Osteocyte (in vitro differentiated cells): ENCODE data around the gene ZBP1. TPM values are rescaled to one million over a fixed set of nuclear protein-coding genes. Genes with fewer than 3 reads are reported as not detected.

ENCODE experiments used
- DNase-seq: peaks from one replicate; pipeline ENCODE4 v3.0.0; 2021; ENCODE audit warnings: mixed read lengths; ENCODE audit not compliant: unreplicated experiment; ENCODE audit errors: extremely low spot score
- H3K27ac Mint-ChIP-seq: one replicate; pipeline ENCODE4 v1.8.0; 2021; ENCODE audit warnings: mild to moderate bottlenecking, mixed read lengths; ENCODE audit not compliant: unreplicated experiment
- H3K27me3 Mint-ChIP-seq: one replicate; pipeline ENCODE4 v1.8.0; 2021; ENCODE audit warnings: mixed read lengths; ENCODE audit not compliant: unreplicated experiment
- H3K36me3 Mint-ChIP-seq: one replicate; pipeline ENCODE4 v1.8.0; 2021; ENCODE audit warnings: mixed read lengths; ENCODE audit not compliant: unreplicated experiment
- H3K4me1 Mint-ChIP-seq: one replicate; pipeline ENCODE4 v1.8.0; 2021; ENCODE audit warnings: mixed read lengths; ENCODE audit not compliant: unreplicated experiment
- H3K4me3 Mint-ChIP-seq: one replicate; pipeline ENCODE4 v1.8.0; 2021; ENCODE audit warnings: mild to moderate bottlenecking, moderate library complexity, mixed read lengths; ENCODE audit not compliant: unreplicated experiment
- H3K9me3 Mint-ChIP-seq: one replicate; pipeline ENCODE4 v1.8.0; 2021; ENCODE audit warnings: mixed read lengths; ENCODE audit not compliant: unreplicated experiment
- total RNA-seq: library from RNA; stranded (reverse); gene quantifications from 2 replicates; pipeline ENCODE4 v1.2.1, GENCODE V29; 2021
- TF ChIP-seq, protein P1 (sequence below): fragments of 200-600 bp; sonication (generic); IDR thresholded peaks from 2 replicates; pipeline ENCODE4 v1.5.0; 2021; ENCODE audit warnings: antibody characterized with exemption, mild to moderate bottlenecking, moderate library complexity

The ZBP1 gene
- total RNA-seq, 1 donor from 2014 or later = not detected

- Mint-ChIP-seq H3K9me3 (no peaks in the 10 kb centered on the region), H3K4me3 (no peak overlapping the region), H3K27ac (no peak overlapping the region), H3K36me3 (no peaks in the 10 kb centered on the region), H3K27me3 (peaks cover 49% of the 10 kb centered on the region), H3K4me1 (no peaks in the 10 kb centered on the region)
- no peak for DNase-seq
- TF ChIP-seq, protein P1, sequence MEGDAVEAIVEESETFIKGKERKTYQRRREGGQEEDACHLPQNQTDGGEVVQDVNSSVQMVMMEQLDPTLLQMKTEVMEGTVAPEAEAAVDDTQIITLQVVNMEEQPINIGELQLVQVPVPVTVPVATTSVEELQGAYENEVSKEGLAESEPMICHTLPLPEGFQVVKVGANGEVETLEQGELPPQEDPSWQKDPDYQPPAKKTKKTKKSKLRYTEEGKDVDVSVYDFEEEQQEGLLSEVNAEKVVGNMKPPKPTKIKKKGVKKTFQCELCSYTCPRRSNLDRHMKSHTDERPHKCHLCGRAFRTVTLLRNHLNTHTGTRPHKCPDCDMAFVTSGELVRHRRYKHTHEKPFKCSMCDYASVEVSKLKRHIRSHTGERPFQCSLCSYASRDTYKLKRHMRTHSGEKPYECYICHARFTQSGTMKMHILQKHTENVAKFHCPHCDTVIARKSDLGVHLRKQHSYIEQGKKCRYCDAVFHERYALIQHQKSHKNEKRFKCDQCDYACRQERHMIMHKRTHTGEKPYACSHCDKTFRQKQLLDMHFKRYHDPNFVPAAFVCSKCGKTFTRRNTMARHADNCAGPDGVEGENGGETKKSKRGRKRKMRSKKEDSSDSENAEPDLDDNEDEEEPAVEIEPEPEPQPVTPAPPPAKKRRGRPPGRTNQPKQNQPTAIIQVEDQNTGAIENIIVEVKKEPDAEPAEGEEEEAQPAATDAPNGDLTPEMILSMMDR = no peak
Observed at GRCh38 chr20:57563522-57563921, 56.7 kb downstream of the ZBP1 start.

DNA sequence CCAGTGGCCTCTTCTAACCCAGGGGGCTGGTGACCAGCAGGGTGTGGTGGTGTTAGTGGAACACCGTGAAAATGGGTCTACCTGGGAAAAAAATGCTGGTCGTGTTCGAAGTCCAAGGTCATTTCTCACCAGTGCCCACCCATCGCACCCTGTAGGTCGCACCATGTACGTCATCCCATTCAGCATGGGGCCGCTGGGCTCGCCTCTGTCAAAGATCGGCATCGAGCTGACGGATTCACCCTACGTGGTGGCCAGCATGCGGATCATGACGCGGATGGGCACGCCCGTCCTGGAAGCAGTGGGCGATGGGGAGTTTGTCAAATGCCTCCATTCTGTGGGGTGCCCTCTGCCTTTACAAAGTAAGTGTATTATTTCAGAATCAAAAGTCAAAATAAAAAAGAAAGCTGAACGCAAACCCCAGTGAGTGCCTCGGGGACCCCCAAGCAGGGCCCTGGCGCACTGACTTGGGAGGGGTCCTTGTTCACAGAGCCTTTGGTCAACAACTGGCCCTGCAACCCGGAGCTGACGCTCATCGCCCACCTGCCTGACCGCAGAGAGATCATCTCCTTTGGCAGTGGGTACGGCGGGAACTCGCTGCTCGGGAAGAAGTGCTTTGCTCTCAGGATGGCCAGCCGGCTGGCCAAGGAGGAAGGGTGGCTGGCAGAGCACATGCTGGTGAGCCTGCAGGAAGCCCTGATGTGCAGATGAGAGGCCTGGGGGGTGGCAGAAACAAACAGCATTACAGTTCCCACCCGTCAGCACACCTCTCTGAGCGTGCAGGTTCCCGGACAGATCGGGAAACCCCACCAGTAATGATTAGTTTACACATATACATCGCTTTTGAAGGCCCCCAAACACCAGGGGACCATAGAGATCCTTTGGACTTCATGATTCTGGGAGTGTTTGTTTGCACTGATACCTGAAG lies 57.4 kb downstream of the ZBP1 start:
- no peak overlapping the region for H3K27ac Mint-ChIP-seq
- no peaks in the 10 kb centered on the region for H3K4me1 Mint-ChIP-seq
- H3K36me3 Mint-ChIP-seq = no peaks in the 10 kb centered on the region
- H3K9me3 Mint-ChIP-seq = no peaks in the 10 kb centered on the region
- DNase-seq = no peak
- TF ChIP-seq, protein P1 = no peak
- H3K4me3 Mint-ChIP-seq = no peak overlapping the region
- peaks cover 51% of the 10 kb centered on the region for H3K27me3 Mint-ChIP-seq

DNA sequence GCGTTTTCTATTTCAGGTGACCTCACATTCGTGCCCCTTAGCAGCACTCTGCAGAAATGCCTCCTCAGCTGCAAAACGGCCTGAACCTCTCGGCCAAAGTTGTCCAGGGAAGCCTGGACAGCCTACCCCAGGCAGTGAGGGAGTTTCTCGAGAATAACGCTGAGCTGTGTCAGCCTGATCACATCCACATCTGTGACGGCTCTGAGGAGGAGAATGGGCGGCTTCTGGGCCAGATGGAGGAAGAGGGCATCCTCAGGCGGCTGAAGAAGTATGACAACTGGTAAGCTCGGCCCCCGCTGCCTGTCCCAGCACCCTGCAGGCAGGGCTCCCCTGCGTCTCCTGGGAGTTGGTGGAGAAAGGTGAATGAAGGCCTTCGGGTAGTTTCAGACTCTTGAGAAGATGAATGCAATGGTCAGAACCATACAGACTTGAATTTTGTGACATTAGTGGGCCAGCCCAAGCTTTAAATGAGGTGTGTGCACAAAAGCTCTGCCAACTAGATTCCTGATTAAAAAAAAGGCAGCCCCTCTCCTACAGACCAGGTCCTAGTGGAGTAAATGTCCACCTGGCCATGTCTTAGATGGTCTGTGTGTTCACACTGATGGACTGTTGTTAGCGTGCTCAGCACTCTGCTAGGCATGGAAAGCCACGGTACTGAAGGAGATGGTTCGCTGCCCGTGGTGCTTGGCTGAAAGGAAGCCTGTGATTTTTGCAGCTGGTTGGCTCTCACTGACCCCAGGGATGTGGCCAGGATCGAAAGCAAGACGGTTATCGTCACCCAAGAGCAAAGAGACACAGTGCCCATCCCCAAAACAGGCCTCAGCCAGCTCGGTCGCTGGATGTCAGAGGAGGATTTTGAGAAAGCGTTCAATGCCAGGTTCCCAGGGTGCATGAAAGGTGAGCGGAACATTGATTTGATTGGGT lies 58.6 kb downstream of the ZBP1 start:
- Mint-ChIP-seq H3K27me3 (peaks cover 50% of the 10 kb centered on the region), H3K4me3 (no peak overlapping the region), H3K9me3 (no peaks in the 10 kb centered on the region), H3K36me3 (no peaks in the 10 kb centered on the region), H3K4me1 (no peaks in the 10 kb centered on the region), H3K27ac (no peak overlapping the region)
- DNase-seq = no peak
- TF ChIP-seq, protein P1 = no peak

- TF ChIP-seq, protein P1 = no peak
- Mint-ChIP-seq H3K4me1 (no peaks in the 10 kb centered on the region), H3K27me3 (peaks cover 53% of the 10 kb centered on the region), H3K4me3 (no peak within 1 kb of the TSS), H3K36me3 (no peaks in the 10 kb centered on the region), H3K27ac (no peak within 1 kb of the TSS), H3K9me3 (no peaks in the 10 kb centered on the region)
- DNase-seq = no peak
Observed at GRCh38 chr20:57560554-57561355, 59.5 kb downstream of the ZBP1 start, which contains the start of gene PCK1. Gene PCK1 (plus strand): TSS chr20:57561110. CDS start chr20:57561412, 302 bp downstream.
